Activated CD4-positive, alpha-beta memory T cell treated with anti-CD3 and anti-CD28 coated beads, Interleukin-2, amount 10 ng/mL, durations not matched to agents 7 days and 5 days (primary cell): ENCODE data around the gene CDK5R1. TPM values are rescaled to one million over a fixed set of nuclear protein-coding genes. Genes with fewer than 3 reads are reported as not detected.

Experiments
- CTCF ChIA-PET: fragments of 350-600 bp; sonication (Branson Sonifier 250); formaldehyde crosslinking; loops from one replicate; lab custom pipeline; 2021; ENCODE audit warnings: antibody characterized with exemption, inconsistent platforms; lab: Charles Lee
- POLR2A ChIA-PET: fragments of 350-600 bp; sonication (Branson Sonifier 250); formaldehyde crosslinking; loops from one replicate; lab custom pipeline; 2021; ENCODE audit warnings: antibody characterized with exemption; lab: Charles Lee
- DNase-seq: peaks from one replicate; pipeline ENCODE4 v3.0.0-alpha.2; 2020
- H3K27ac Mint-ChIP-seq: one replicate; pipeline ENCODE4 v1.8.0; 2021; ENCODE audit warnings: mild to moderate bottlenecking, mixed read lengths
- H3K27me3 Mint-ChIP-seq: one replicate; pipeline ENCODE4 v1.8.0; 2021; ENCODE audit warnings: mixed read lengths
- H3K36me3 Mint-ChIP-seq: one replicate; pipeline ENCODE4 v1.8.0; 2021; ENCODE audit warnings: low read depth, mixed read lengths
- H3K4me1 Mint-ChIP-seq: one replicate; pipeline ENCODE4 v1.8.0; 2021; ENCODE audit warnings: mixed read lengths
- H3K4me3 Mint-ChIP-seq: one replicate; pipeline ENCODE4 v1.8.0; 2021; ENCODE audit warnings: mild to moderate bottlenecking, mixed read lengths
- H3K9me3 Mint-ChIP-seq: one replicate; pipeline ENCODE4 v1.8.0; 2021; ENCODE audit warnings: mixed read lengths
- total RNA-seq, 2 experiments: library from RNA; stranded (reverse); gene quantifications; one replicate each; pipeline ENCODE4 v1.2.3, GENCODE V29; 2021

Gene CDK5R1
- total RNA-seq, 2 experiments from 2014 or later = 7.4 to 7.9 TPM

DNA sequence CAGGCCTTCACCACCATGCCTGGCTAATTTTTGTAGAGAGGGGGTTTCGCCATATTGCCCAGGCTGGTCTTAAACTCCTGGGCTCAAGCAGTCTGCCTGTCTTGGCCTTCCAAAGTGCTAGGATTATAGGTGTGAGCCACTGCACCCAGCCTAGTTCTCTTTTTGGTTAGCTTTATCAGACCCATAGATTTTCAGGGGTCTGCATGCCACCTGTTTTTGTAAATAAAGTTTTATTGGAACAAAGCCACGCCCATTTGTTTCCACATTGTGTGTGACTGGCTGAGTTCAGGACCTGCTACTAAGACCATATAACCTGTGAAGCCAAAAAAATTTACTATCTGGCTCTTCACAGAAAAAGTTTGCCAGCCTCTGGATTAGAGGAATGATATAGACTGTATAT, 34.9 kb upstream of the CDK5R1 start:
- Mint-ChIP-seq H3K4me3 (no peak overlapping the region), H3K36me3 (peaks cover 80% of the 10 kb centered on the region), H3K9me3 (no peaks in the 10 kb centered on the region), H3K4me1 (peaks cover 26% of the 10 kb centered on the region), H3K27me3 (no peaks in the 10 kb centered on the region), H3K27ac (no peak overlapping the region)
- POLR2A ChIA-PET = no interaction called here
- CTCF ChIA-PET = interaction anchor here (9.2 kb wide), 1 partner anchor 10 kb away, joined by 102 read pairs; no protein-coding TSS in a partner anchor
- no peak for DNase-seq

GRCh38 chr17:32452281-32452680, 34.5 kb upstream of the CDK5R1 start:
- no peaks in the 10 kb centered on the region for H3K27me3 Mint-ChIP-seq
- no peak for DNase-seq
- no peaks in the 10 kb centered on the region for H3K9me3 Mint-ChIP-seq
- ChIA-PET POLR2A (no interaction called here), CTCF (interaction anchor here (1.4 to 9.2 kb wide), 2 partner anchors 8 to 10 kb away, joined by 4 to 102 read pairs; partner anchors contain the start of gene PSMD11)
- peaks cover 80% of the 10 kb centered on the region for H3K36me3 Mint-ChIP-seq
- peaks cover 24% of the 10 kb centered on the region for H3K4me1 Mint-ChIP-seq
- no peak overlapping the region for H3K4me3 Mint-ChIP-seq
- no peak overlapping the region for H3K27ac Mint-ChIP-seq

DNA sequence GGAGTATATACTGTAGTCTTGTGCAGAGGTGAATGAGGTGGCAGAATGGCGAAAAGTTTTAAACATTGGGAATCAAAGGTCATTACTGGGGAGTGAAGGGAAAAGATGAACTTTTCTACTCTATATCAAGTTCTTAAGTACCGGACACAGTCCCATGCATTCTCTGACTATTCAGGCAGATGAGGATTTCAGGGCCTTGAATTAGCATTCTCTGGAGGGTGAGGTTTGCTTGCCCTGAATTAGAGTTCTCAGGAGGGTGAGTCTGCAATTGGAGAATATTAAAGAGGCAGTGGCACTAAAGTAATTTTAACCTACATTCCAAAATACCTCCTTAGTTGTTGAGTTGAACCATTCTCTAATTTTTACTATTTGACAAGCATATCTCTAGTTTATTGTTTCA, 33.4 kb upstream of the CDK5R1 start:
- no peak overlapping the region for H3K27ac Mint-ChIP-seq
- no peaks in the 10 kb centered on the region for H3K9me3 Mint-ChIP-seq

DNA sequence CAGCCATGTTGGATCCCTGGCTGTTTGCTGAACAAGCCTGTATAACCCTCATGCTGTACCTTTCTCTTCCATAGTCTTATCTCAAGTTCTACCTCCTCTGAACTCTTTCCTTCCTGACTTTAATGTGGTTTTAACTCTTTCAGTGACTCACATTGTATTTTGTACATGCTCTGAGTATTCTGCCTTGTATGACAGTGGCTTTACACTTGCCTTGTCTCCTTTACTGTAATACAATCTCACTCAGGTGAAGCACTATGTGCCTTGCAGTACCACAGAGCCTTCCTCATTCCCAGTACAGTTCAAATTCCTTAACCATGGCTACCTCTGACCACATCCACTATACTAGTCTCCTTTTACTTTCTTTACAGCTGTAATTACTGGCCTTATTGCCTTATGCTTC, 28.4 kb upstream of the CDK5R1 start:
- no peak overlapping the region for H3K4me3 Mint-ChIP-seq
- peak overlapping the region; percentile 0 for H3K27ac Mint-ChIP-seq
- H3K9me3 Mint-ChIP-seq = no peaks in the 10 kb centered on the region
- H3K4me1 Mint-ChIP-seq = peaks cover 31% of the 10 kb centered on the region
- H3K27me3 Mint-ChIP-seq = no peaks in the 10 kb centered on the region
- peaks cover 68% of the 10 kb centered on the region for H3K36me3 Mint-ChIP-seq
- no peak for DNase-seq
- CTCF ChIA-PET = interaction anchor here (7.4 kb wide), 1 partner anchor 11 kb away, joined by 102 read pairs; the partner anchor contains the start of gene PSMD11
- POLR2A ChIA-PET = interaction anchor here (2.4 kb wide), 1 partner anchor 13 kb away, joined by 8 read pairs; the partner anchor contains the start of gene PSMD11

More for the DNA sequence above, 33.4 kb upstream of the CDK5R1 start:
- Mint-ChIP-seq H3K27me3 (no peaks in the 10 kb centered on the region), H3K4me1 (peaks cover 31% of the 10 kb centered on the region), H3K36me3 (peaks cover 84% of the 10 kb centered on the region), H3K4me3 (no peak overlapping the region)
- POLR2A ChIA-PET = interaction anchor here (2.0 kb wide), 1 partner anchor 9 kb away, joined by 9 read pairs; the partner anchor contains the start of gene PSMD11
- CTCF ChIA-PET = interaction anchor here (1.4 kb wide), 1 partner anchor 9 kb away, joined by 4 read pairs; the partner anchor contains the start of gene PSMD11
- no peak for DNase-seq

DNA sequence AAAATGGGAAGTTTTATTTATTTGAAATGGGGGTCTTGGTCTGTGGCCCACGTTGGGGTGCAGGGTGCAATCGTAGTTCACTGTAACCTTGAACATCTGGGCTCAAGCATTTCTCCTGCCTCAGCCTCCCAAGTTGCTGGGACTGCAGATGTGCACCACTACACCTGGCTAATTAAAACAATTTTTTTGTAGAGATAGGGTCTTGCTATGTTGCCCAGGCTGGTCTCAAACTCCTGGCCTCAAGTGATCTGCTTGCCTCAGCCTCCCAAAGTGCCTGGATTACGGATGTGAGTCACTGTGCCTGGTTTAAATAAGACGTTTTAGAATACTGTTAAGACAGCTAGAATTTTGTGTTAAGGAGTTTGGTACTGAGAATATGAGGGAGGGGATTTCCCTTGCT, 26.7 kb upstream of the CDK5R1 start:
- H3K36me3 Mint-ChIP-seq = peaks cover 66% of the 10 kb centered on the region
- H3K4me1 Mint-ChIP-seq = peaks cover 27% of the 10 kb centered on the region

DNA sequence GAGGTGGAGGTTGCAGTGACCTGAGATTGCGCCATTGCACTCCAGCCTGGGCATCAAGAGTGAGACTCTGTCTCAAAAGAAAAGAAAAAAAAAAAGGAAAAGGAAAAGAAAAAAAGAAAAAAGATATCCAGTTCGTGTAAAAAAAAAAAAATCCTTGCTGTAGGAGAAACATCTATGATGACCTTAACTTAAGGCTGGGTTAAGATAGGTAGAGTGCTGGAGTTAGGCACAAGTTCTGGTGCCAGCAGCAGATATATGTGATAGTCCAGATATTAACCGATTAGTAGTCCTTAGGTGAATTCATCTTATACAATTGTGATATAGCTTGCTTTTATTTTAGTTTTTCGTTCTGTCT, 25.3 kb upstream of the CDK5R1 start:
- DNase-seq = no peak
- Mint-ChIP-seq H3K4me1 (peaks cover 26% of the 10 kb centered on the region), H3K9me3 (no peaks in the 10 kb centered on the region), H3K27ac (peak overlapping the region; percentile 37), H3K36me3 (peaks cover 68% of the 10 kb centered on the region), H3K27me3 (no peaks in the 10 kb centered on the region), H3K4me3 (no peak overlapping the region)
- ChIA-PET CTCF (interaction anchor here (0.7 to 7.4 kb wide), 28 partner anchors 10 to 290 kb away, joined by 3 to 102 read pairs (median 6); partner anchors contain the start of genes CDK5R1 and PSMD11), POLR2A (interaction anchor here (1.2 to 1.9 kb wide), 4 partner anchors 17 to 128 kb away, joined by 3 to 9 read pairs (median 4); partner anchors contain the start of genes PSMD11 and ZNF207)

More for the DNA sequence above, 26.7 kb upstream of the CDK5R1 start:
- Mint-ChIP-seq H3K27ac (no peak overlapping the region), H3K27me3 (no peaks in the 10 kb centered on the region), H3K9me3 (no peaks in the 10 kb centered on the region), H3K4me3 (no peak overlapping the region)
- POLR2A ChIA-PET = no interaction called here
- no peak for DNase-seq
- CTCF ChIA-PET = interaction anchor here (0.7 to 7.4 kb wide), 3 partner anchors 9 to 69 kb away, joined by 3 to 102 read pairs (median 3); partner anchors contain the start of gene PSMD11

- POLR2A ChIA-PET = interaction anchor here (1.2 to 1.9 kb wide), 4 partner anchors 18 to 129 kb away, joined by 3 to 9 read pairs (median 4); partner anchors contain the start of genes PSMD11 and ZNF207
These were observed 24.8 kb upstream of the CDK5R1 start for GRCh38 chr17:32461853-32462617.

GRCh38 chr17:32463304-32463703, 23.5 kb upstream of the CDK5R1 start:
- ChIA-PET POLR2A (interaction anchor here (1.4 kb wide), 1 partner anchor 414 kb away, joined by 3 read pairs; the partner anchor contains the start of gene MYO1D), CTCF (interaction anchor here (0.6 to 7.4 kb wide), 15 partner anchors 9 to 1772 kb away, joined by 3 to 102 read pairs (median 5); partner anchors contain the start of genes CDK5R1, MYO1D and PSMD11)
- peaks cover 13% of the 10 kb centered on the region for H3K4me1 Mint-ChIP-seq
- no peaks in the 10 kb centered on the region for H3K27me3 Mint-ChIP-seq
- no peak overlapping the region for H3K4me3 Mint-ChIP-seq
- no peak for DNase-seq
- no peak overlapping the region for H3K27ac Mint-ChIP-seq
- H3K36me3 Mint-ChIP-seq = peaks cover 64% of the 10 kb centered on the region
- H3K9me3 Mint-ChIP-seq = no peaks in the 10 kb centered on the region

More at GRCh38 chr17:32461853-32462617, 24.8 kb upstream of the CDK5R1 start:
- Mint-ChIP-seq H3K9me3 (no peaks in the 10 kb centered on the region), H3K27me3 (no peaks in the 10 kb centered on the region), H3K36me3 (peaks cover 68% of the 10 kb centered on the region), H3K4me3 (no peak overlapping the region), H3K4me1 (peaks cover 23% of the 10 kb centered on the region), H3K27ac (peak overlapping the region; percentile 37)
- peak; percentile 71 for DNase-seq
- CTCF ChIA-PET = interaction anchor here (0.6 to 7.4 kb wide), 42 partner anchors 9 to 415 kb away, joined by 3 to 102 read pairs (median 5); partner anchors contain the start of genes CDK5R1, MYO1D and PSMD11

DNA sequence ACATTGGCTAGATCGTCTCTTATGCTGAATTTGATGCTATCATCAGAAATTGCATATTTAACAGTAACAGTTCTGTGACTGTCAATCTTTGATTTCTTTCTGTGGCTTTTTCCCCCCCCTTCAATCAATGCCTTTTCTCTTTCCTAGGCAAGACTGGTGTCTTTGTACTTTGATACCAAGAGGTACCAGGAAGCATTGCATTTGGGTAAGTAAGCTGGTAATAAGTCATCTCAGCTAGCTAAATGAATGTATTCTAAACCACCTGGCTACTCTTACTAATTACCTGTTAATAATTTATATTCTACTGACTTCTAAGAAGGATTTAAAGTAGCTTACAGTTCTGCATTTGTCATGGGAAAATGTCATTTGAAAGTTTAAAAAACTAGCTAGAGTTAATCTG, 22.4 kb upstream of the CDK5R1 start:
- CTCF ChIA-PET = interaction anchor here (1.1 to 7.4 kb wide), 3 partner anchors 10 to 19 kb away, joined by 3 to 102 read pairs (median 8); partner anchors contain the start of gene PSMD11
- Mint-ChIP-seq H3K4me1 (peaks cover 9% of the 10 kb centered on the region), H3K27ac (no peak overlapping the region), H3K27me3 (no peaks in the 10 kb centered on the region), H3K4me3 (no peak overlapping the region), H3K36me3 (peaks cover 65% of the 10 kb centered on the region), H3K9me3 (no peaks in the 10 kb centered on the region)
- DNase-seq = no peak
- POLR2A ChIA-PET = interaction anchor here (0.7 to 1.5 kb wide), 2 partner anchors 19 kb away, joined by 3 read pairs; no protein-coding TSS in a partner anchor

DNA sequence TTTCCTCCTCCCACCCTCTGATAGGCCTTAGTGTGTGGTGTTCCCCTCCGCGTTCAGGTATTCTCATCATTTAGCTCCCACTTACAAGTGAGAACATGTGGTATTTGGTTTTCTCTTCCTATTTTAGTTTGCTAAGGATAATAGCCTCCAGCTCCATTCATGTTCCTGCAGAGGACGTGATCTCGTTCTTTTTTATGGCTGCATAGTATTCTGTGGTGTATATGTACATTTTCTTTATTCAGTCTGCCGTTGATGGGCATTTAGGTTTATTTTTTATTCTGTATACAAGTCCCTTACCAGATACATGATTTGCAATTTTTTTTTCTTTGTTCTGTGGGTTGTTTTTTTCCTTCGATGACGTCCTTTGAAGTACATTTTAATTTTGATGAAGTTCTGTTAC, 18.8 kb upstream of the CDK5R1 start:
- peaks cover 66% of the 10 kb centered on the region for H3K36me3 Mint-ChIP-seq
- no peaks in the 10 kb centered on the region for H3K9me3 Mint-ChIP-seq

DNA sequence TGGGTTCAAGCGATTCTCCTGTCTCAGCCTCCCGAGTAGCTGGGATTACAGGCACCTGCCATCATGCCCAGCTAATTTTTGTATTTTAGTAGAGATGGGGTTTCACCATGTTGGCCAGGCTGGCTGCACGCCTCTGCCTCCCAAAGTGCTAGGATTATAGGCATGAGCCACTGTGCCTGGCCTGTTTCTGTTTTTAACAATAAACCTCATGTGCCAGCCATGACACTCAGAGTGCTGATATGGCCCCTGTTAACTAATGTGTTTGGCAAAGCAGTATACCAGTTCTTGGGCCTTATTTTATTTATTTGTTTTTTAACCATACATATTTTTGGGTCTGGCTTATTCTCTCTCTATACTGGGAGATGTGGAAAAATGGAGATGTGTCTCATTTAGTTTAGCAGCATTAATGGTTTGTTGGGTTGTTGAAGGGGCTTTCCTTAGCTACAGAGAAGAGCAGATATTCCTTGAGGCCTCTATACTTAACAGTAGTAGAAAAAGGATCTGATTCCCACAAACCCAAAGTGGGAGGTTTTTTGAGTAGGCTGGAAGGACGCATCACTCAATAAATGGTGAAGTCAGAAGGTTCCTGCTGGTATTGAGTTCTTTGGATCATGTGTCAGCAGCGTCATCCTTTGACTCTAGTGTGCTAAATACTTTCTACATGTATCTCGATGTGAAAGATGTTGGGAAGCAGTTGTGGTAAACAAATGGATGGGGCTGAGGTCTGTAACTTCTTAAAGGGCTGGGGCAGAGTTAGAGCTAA, 16.2 kb upstream of the CDK5R1 start:
- no peaks in the 10 kb centered on the region for H3K4me1 Mint-ChIP-seq
- H3K4me3 Mint-ChIP-seq = no peak overlapping the region
- peaks cover 73% of the 10 kb centered on the region for H3K36me3 Mint-ChIP-seq
- DNase-seq = no peak
- no peaks in the 10 kb centered on the region for H3K9me3 Mint-ChIP-seq
- H3K27ac Mint-ChIP-seq = no peak overlapping the region
- POLR2A ChIA-PET = no interaction called here
- CTCF ChIA-PET = interaction anchor here (1.3 to 1.8 kb wide), 2 partner anchors 9 to 26 kb away, joined by 9 to 22 read pairs; partner anchors contain the start of gene PSMD11
- no peaks in the 10 kb centered on the region for H3K27me3 Mint-ChIP-seq

More for the DNA sequence above, 18.8 kb upstream of the CDK5R1 start:
- CTCF ChIA-PET = interaction anchor here (0.5 to 1.4 kb wide), 2 partner anchors 59 to 129 kb away, joined by 3 to 4 read pairs; no protein-coding TSS in a partner anchor
- Mint-ChIP-seq H3K27ac (no peak overlapping the region), H3K4me3 (no peak overlapping the region), H3K27me3 (no peaks in the 10 kb centered on the region), H3K4me1 (no peaks in the 10 kb centered on the region)
- POLR2A ChIA-PET = interaction anchor here (0.7 to 1.6 kb wide), 2 partner anchors 23 to 449 kb away, joined by 3 read pairs; no protein-coding TSS in a partner anchor
- no peak for DNase-seq

DNA sequence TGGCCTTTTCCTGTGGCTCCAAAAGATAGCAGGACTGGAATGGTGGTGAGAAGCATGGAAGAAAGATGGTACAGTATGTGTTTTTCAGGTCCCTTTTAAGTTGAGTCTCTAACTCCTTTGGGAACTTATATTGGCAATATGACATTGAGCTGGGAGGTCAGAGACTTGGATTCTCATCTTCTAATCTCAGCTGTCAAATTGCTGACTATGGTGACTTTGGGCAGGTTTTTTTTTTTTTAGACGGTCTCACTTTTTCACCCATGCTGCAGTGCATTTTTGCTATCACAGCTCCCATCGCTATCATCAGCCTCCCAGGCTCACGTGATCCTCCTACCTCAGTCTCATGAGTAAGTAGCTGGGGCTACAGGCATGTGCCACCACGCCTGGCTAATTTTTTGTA, 15.1 kb upstream of the CDK5R1 start:
- DNase-seq = no peak
- H3K4me1 Mint-ChIP-seq = no peaks in the 10 kb centered on the region
- ChIA-PET CTCF (interaction anchor here (1.0 to 1.8 kb wide), 3 partner anchors 10 to 52 kb away, joined by 3 to 22 read pairs (median 9); partner anchors contain the start of gene PSMD11), POLR2A (interaction anchor here (1.1 kb wide), 1 partner anchor 11 kb away, joined by 3 read pairs; no protein-coding TSS in a partner anchor)
- peaks cover 75% of the 10 kb centered on the region for H3K36me3 Mint-ChIP-seq
- no peak overlapping the region for H3K27ac Mint-ChIP-seq
- H3K4me3 Mint-ChIP-seq = no peak overlapping the region
- H3K9me3 Mint-ChIP-seq = no peaks in the 10 kb centered on the region
- no peaks in the 10 kb centered on the region for H3K27me3 Mint-ChIP-seq
